Lower leg skin (tissue), 3 donors: ENCODE results near the gene RAPH1.
"Not testable (repeated sequence)": the region's sequence is repeated elsewhere in the genome, so short reads cannot be mapped to it uniquely, and the experiment has no call there.

Experiments
- CTCF ChIP-seq, 3 donors: fragments of 450-650 bp; IDR thresholded peaks; one replicate each; pipeline ENCODE4 v1.5.1; 2016; ENCODE audit warnings: antibody characterized with exemption in 3 of 3, mild to moderate bottlenecking in 3 of 3, moderate library complexity in 2 of 3
- POLR2A ChIP-seq, 2 donors: fragments of 450-650 bp; IDR thresholded peaks; one replicate each; pipeline ENCODE4 v1.6.1; 2016 to 2017; ENCODE audit warnings: antibody characterized with exemption in 2 of 2, mild to moderate bottlenecking in 1 of 2, moderate library complexity in 1 of 2

GRCh38 chr2:203538237-203538636 is 3.1 kb upstream of the RAPH1 start:
- not testable (repeated sequence) for TF ChIP-seq CTCF, POLR2A (IDR thresholded peaks at IDR 0.05)
